ENCODE data around the gene APBA3.

- TF ChIP-seq POLR2A (IDR thresholded peaks at IDR 0.05), result no peak
- TF ChIP-seq, protein P1, sequence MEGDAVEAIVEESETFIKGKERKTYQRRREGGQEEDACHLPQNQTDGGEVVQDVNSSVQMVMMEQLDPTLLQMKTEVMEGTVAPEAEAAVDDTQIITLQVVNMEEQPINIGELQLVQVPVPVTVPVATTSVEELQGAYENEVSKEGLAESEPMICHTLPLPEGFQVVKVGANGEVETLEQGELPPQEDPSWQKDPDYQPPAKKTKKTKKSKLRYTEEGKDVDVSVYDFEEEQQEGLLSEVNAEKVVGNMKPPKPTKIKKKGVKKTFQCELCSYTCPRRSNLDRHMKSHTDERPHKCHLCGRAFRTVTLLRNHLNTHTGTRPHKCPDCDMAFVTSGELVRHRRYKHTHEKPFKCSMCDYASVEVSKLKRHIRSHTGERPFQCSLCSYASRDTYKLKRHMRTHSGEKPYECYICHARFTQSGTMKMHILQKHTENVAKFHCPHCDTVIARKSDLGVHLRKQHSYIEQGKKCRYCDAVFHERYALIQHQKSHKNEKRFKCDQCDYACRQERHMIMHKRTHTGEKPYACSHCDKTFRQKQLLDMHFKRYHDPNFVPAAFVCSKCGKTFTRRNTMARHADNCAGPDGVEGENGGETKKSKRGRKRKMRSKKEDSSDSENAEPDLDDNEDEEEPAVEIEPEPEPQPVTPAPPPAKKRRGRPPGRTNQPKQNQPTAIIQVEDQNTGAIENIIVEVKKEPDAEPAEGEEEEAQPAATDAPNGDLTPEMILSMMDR (IDR thresholded peaks at IDR 0.05), result no peak
Measured at GRCh38 chr19:3768748-3769099, 7.2 kb upstream of the APBA3 start.

All from adrenal gland (tissue), 5 donors.